Renal pelvis (tissue), 12 donors: ENCODE data around the gene ATP5F1B. TPM values are rescaled to one million over a fixed set of nuclear protein-coding genes. Genes with fewer than 3 reads are reported as not detected.

Source experiments
- DNase-seq: peaks from one replicate; pipeline ENCODE4 v3.0.0-alpha.2; 2013
- long read RNA-seq, 16 experiments: transcript quantifications; one replicate each; lab custom pipeline, GENCODE V29; 2026
- polyA plus RNA-seq, 3 donors: library from polyadenylated mRNA; unstranded; fragments of 120-200 nt; gene quantifications; one replicate each; pipeline ENCODE4 v1.2.1, GENCODE V29; 2013; ENCODE audit not compliant: insufficient read length in 3 of 3

The ATP5F1B gene
- 1,000 to 10,000 TPM in 2 of 3 donors, 100 to 1,000 TPM in 1; 921 to 1,094 (median 1,062) TPM for polyA plus RNA-seq
- long read RNA-seq, donor 1, transcript ATP5F1B-208 (2 exons, 457 nt) = minor isoform, 20 of 1,030 reads
- long read RNA-seq, donor 1, transcript ATP5F1B-201 (10 exons, 1,839 nt) = major isoform, 298 of 1,030 reads
- long read RNA-seq, donor 1, partial matches to known transcripts = 699 of 1,030 reads
- long read RNA-seq, donor 1, other reads (novel, unspliced or antisense) = 10 of 1,030 reads
- long read RNA-seq, donor 2, transcript ATP5F1B-208 (2 exons, 457 nt) = minor isoform, 36 of 1,409 reads
- long read RNA-seq, donor 2, transcript ATP5F1B-201 (10 exons, 1,839 nt) = major isoform, 358 of 1,409 reads
- long read RNA-seq, donor 2, partial matches to known transcripts = 1,000 of 1,409 reads
- long read RNA-seq, donor 2, other reads (novel, unspliced or antisense) = 13 of 1,409 reads
- long read RNA-seq, donor 3, transcript ATP5F1B-201 (10 exons, 1,839 nt) = major isoform, 268 of 892 reads
- long read RNA-seq, donor 3, transcript ATP5F1B-206 (3 exons, 863 nt) = minor isoform, 5 of 892 reads
- long read RNA-seq, donor 3, transcript ATP5F1B-208 (2 exons, 457 nt) = minor isoform, 24 of 892 reads
- long read RNA-seq, donor 3, partial matches to known transcripts = 580 of 892 reads
- long read RNA-seq, donor 3, other reads (novel, unspliced or antisense) = 15 of 892 reads
- long read RNA-seq, donor 4, transcript ATP5F1B-208 (2 exons, 457 nt) = minor isoform, 51 of 1,346 reads
- long read RNA-seq, donor 4, transcript ATP5F1B-201 (10 exons, 1,839 nt) = major isoform, 346 of 1,346 reads
- long read RNA-seq, donor 4, partial matches to known transcripts = 929 of 1,346 reads
- long read RNA-seq, donor 4, other reads (novel, unspliced or antisense) = 19 of 1,346 reads
- long read RNA-seq, donor 5, transcript ATP5F1B-208 (2 exons, 457 nt) = minor isoform, 13 of 472 reads
- long read RNA-seq, donor 5, transcript ATP5F1B-201 (10 exons, 1,839 nt) = major isoform, 169 of 472 reads
- long read RNA-seq, donor 5, partial matches to known transcripts = 289 of 472 reads
- long read RNA-seq, donor 5, other reads (novel, unspliced or antisense) = 0 of 472 reads
- long read RNA-seq, donor 6, transcript ATP5F1B-201 (10 exons, 1,839 nt) = major isoform, 185 of 1,017 reads
- long read RNA-seq, donor 6, transcript ATP5F1B-208 (2 exons, 457 nt) = minor isoform, 49 of 1,017 reads
- long read RNA-seq, donor 6, partial matches to known transcripts = 776 of 1,017 reads
- long read RNA-seq, donor 6, other reads (novel, unspliced or antisense) = 6 of 1,017 reads
- long read RNA-seq, donor 7, transcript ATP5F1B-208 (2 exons, 457 nt) = minor isoform, 57 of 928 reads
- long read RNA-seq, donor 7, transcript ATP5F1B-201 (10 exons, 1,839 nt) = major isoform, 321 of 928 reads
- long read RNA-seq, donor 7, partial matches to known transcripts = 541 of 928 reads
- long read RNA-seq, donor 7, other reads (novel, unspliced or antisense) = 5 of 928 reads
- long read RNA-seq, donor 8, transcript ATP5F1B-201 (10 exons, 1,839 nt) = major isoform, 67 of 202 reads
- long read RNA-seq, donor 8, partial matches to known transcripts = 130 of 202 reads
- long read RNA-seq, donor 8, other reads (novel, unspliced or antisense) = 0 of 202 reads
- long read RNA-seq, donor 9, transcript ATP5F1B-208 (2 exons, 457 nt) = minor isoform, 42 of 1,427 reads
- long read RNA-seq, donor 9, transcript ATP5F1B-201 (10 exons, 1,839 nt) = major isoform, 336 of 1,427 reads
- long read RNA-seq, donor 9, partial matches to known transcripts = 1,026 of 1,427 reads
- long read RNA-seq, donor 9, other reads (novel, unspliced or antisense) = 19 of 1,427 reads
- long read RNA-seq, donor 10, transcript ATP5F1B-208 (2 exons, 457 nt) = minor isoform, 35 of 966 reads
- long read RNA-seq, donor 10, transcript ATP5F1B-201 (10 exons, 1,839 nt) = major isoform, 190 of 966 reads
- long read RNA-seq, donor 10, partial matches to known transcripts = 738 of 966 reads
- long read RNA-seq, donor 10, other reads (novel, unspliced or antisense) = 0 of 966 reads
- long read RNA-seq, donor 11, transcript ATP5F1B-208 (2 exons, 457 nt) = minor isoform, 26 of 531 reads
- long read RNA-seq, donor 11, transcript ATP5F1B-206 (3 exons, 863 nt) = minor isoform, 5 of 531 reads
- long read RNA-seq, donor 11, transcript ATP5F1B-201 (10 exons, 1,839 nt) = major isoform, 182 of 531 reads
- long read RNA-seq, donor 11, partial matches to known transcripts = 304 of 531 reads
- long read RNA-seq, donor 11, other reads (novel, unspliced or antisense) = 14 of 531 reads
- long read RNA-seq, donor 12, transcript ATP5F1B-208 (2 exons, 457 nt) = minor isoform, 58 of 1,318 reads
- long read RNA-seq, donor 12, transcript ATP5F1B-201 (10 exons, 1,839 nt) = major isoform, 324 of 1,318 reads
- long read RNA-seq, donor 12, partial matches to known transcripts = 910 of 1,318 reads
- long read RNA-seq, donor 12, other reads (novel, unspliced or antisense) = 23 of 1,318 reads
- long read RNA-seq, donor 13, transcript ATP5F1B-201 (10 exons, 1,839 nt) = major isoform, 133 of 452 reads
- long read RNA-seq, donor 13, transcript ATP5F1B-208 (2 exons, 457 nt) = minor isoform, 29 of 452 reads
- long read RNA-seq, donor 13, partial matches to known transcripts = 284 of 452 reads
- long read RNA-seq, donor 13, other reads (novel, unspliced or antisense) = 5 of 452 reads
- long read RNA-seq, donor 14 = 0 reads
- long read RNA-seq, donor 15, transcript ATP5F1B-201 (10 exons, 1,839 nt) = major isoform, 278 of 1,397 reads
- long read RNA-seq, donor 15, transcript ATP5F1B-208 (2 exons, 457 nt) = minor isoform, 46 of 1,397 reads
- long read RNA-seq, donor 15, partial matches to known transcripts = 1,069 of 1,397 reads
- long read RNA-seq, donor 15, other reads (novel, unspliced or antisense) = 0 of 1,397 reads
- long read RNA-seq, donor 16, transcript ATP5F1B-201 (10 exons, 1,839 nt) = major isoform, 301 of 1,204 reads
- long read RNA-seq, donor 16, transcript ATP5F1B-208 (2 exons, 457 nt) = minor isoform, 44 of 1,204 reads
- long read RNA-seq, donor 16, partial matches to known transcripts = 845 of 1,204 reads
- long read RNA-seq, donor 16, other reads (novel, unspliced or antisense) = 10 of 1,204 reads

- DNase-seq = peak; percentile 100
Observed at GRCh38 chr12:56645717-56646446, at the start of gene ATP5F1B. TSS of gene ATP5F1B (minus strand) at chr12:56645984. CDS start at chr12:56645963, 21 bp downstream.

- no peak for DNase-seq
Observed at GRCh38 chr12:56694161-56694560, 48.4 kb upstream of the ATP5F1B start.

GRCh38 chr12:56688846-56689109 lies 43.0 kb upstream of the ATP5F1B start:
- no peak for DNase-seq

GRCh38 chr12:56688129-56688845 lies 42.5 kb upstream of the ATP5F1B start, which contains the start of gene PTGES3:
TSS of gene PTGES3 (minus strand) at chr12:56688284. CDS start at chr12:56687999, 285 bp downstream.
- peak; percentile 98 for DNase-seq

GRCh38 chr12:56687223-56688128 lies 41.7 kb upstream of the ATP5F1B start:
- DNase-seq = peak; percentile 37

- DNase-seq = peak; percentile 20
Observed at GRCh38 chr12:56684745-56685359, 39.1 kb upstream of the ATP5F1B start.

GRCh38 chr12:56682323-56682722 lies 36.5 kb upstream of the ATP5F1B start:
- no peak for DNase-seq

GRCh38 chr12:56679883-56680575 lies 34.2 kb upstream of the ATP5F1B start:
- DNase-seq = no peak

- DNase-seq = no peak
Observed at GRCh38 chr12:56678852-56679251, 33.1 kb upstream of the ATP5F1B start.

- no peak for DNase-seq
Observed at GRCh38 chr12:56677680-56678079, 31.9 kb upstream of the ATP5F1B start.

- no peak for DNase-seq
Observed at GRCh38 chr12:56676851-56677580, 31.2 kb upstream of the ATP5F1B start.

- DNase-seq = no peak
Observed at GRCh38 chr12:56671608-56672007, 25.8 kb upstream of the ATP5F1B start.

GRCh38 chr12:56670836-56671235 lies 25.1 kb upstream of the ATP5F1B start:
- DNase-seq = no peak

GRCh38 chr12:56668197-56668457 lies 22.3 kb upstream of the ATP5F1B start:
- DNase-seq = no peak
